ENCODE results near the gene CXCL3. TPM values are rescaled to one million over a fixed set of nuclear protein-coding genes. Genes with fewer than 3 reads are reported as not detected.
A peak's percentile ranks its signal among the peaks of the same experiment; 100 is the strongest.

The CXCL3 gene
- total RNA-seq, 2 donors from 2014 or later: 2.9 TPM

DNA sequence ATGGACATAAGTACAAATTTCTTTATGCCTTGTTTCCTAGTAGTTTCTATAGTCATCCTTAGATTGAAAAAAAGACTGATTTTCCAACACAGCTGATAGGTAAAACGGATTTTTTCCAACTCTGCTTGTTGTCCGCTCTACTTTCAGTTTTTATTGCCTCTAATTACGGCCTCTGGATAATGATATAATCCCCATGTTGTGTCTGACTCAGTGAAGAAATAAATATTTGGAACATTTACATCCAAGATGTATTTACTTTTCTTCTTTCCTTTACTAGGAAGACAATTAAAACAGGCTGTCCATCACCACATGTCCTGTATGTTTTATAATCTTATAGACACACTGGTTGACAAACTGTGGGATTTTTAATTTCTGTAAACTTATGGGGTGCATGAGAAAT is 6.8 kb upstream of the CXCL3 start:
- DNase-seq: no peak
- WGBS, 2 experiments (ENCODE audit: insufficient coverage in 1 of 2, insufficient read length in 1 of 2): 81 to 100% methylated on average over 1 to 3 of the region's 3 CpGs
- H3K36me3 ChIP-seq (ENCODE audit: control insufficient read depth, insufficient read depth, low read length): no peaks in the 10 kb centered on the region
- no peak overlapping the region for H3K9ac ChIP-seq (ENCODE audit: extremely low read depth, low read length, poor library complexity, severe bottlenecking)
- H3K27me3 ChIP-seq (ENCODE audit: control insufficient read depth, insufficient read depth, low read length, poor library complexity, severe bottlenecking): no peaks in the 10 kb centered on the region
- no peak overlapping the region for H3K4me3 ChIP-seq (ENCODE audit: low read length)
- TF ChIP-seq, protein P1, sequence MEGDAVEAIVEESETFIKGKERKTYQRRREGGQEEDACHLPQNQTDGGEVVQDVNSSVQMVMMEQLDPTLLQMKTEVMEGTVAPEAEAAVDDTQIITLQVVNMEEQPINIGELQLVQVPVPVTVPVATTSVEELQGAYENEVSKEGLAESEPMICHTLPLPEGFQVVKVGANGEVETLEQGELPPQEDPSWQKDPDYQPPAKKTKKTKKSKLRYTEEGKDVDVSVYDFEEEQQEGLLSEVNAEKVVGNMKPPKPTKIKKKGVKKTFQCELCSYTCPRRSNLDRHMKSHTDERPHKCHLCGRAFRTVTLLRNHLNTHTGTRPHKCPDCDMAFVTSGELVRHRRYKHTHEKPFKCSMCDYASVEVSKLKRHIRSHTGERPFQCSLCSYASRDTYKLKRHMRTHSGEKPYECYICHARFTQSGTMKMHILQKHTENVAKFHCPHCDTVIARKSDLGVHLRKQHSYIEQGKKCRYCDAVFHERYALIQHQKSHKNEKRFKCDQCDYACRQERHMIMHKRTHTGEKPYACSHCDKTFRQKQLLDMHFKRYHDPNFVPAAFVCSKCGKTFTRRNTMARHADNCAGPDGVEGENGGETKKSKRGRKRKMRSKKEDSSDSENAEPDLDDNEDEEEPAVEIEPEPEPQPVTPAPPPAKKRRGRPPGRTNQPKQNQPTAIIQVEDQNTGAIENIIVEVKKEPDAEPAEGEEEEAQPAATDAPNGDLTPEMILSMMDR (conservative IDR thresholded peaks at IDR 0.05): no peak
- peaks cover 4% of the 10 kb centered on the region for H3K4me1 ChIP-seq (ENCODE audit: control insufficient read depth, insufficient read depth, low read length)
- Mint-ChIP-seq H3K27me3 (ENCODE audit: insufficient read depth) (peaks cover under 1% of the 10 kb centered on the region), H3K36me3 (ENCODE audit: low read depth) (no peaks in the 10 kb centered on the region), H3K4me1 (peaks cover 3% of the 10 kb centered on the region), H3K4me3 (no peak overlapping the region), H3K9me3 (peaks cover 9% of the 10 kb centered on the region), H3K27ac (no peak overlapping the region)
- H3K27ac ChIP-seq (ENCODE audit: low read depth, low read length): no peak overlapping the region
- H3K9me3 ChIP-seq (ENCODE audit: control insufficient read depth, low read length): peaks cover 10% of the 10 kb centered on the region

DNA sequence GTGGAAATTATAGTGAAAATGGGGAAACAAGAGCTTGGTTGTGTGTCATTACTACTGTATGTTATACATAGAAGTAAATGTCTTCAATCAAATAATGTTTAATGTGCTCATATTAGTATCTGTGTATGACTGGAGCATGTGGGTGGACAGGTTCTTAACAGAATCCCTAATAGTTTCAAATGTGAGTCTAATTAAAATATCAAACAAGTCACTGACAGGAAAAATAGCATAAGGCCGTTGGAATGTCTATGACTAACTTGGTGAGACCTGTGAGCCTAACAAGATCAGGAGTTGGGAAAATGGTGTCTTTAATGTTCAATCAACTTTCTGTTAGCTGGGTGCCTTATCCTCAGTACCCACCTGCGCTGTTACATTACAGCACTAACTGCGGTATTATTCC is 6.2 kb upstream of the CXCL3 start:
- H3K9me3 Mint-ChIP-seq: peaks cover 9% of the 10 kb centered on the region
- peaks cover 10% of the 10 kb centered on the region for H3K9me3 ChIP-seq (ENCODE audit: control insufficient read depth, low read length)
- no peak overlapping the region for H3K9ac ChIP-seq (ENCODE audit: extremely low read depth, low read length, poor library complexity, severe bottlenecking)
- no peak overlapping the region for H3K4me3 Mint-ChIP-seq
- H3K27me3 Mint-ChIP-seq (ENCODE audit: insufficient read depth): peaks cover 5% of the 10 kb centered on the region
- no peak overlapping the region for H3K27ac Mint-ChIP-seq
- no peak overlapping the region for H3K4me3 ChIP-seq (ENCODE audit: low read length)
- H3K36me3 ChIP-seq (ENCODE audit: control insufficient read depth, insufficient read depth, low read length): no peaks in the 10 kb centered on the region
- peaks cover 4% of the 10 kb centered on the region for H3K4me1 Mint-ChIP-seq
- DNase-seq: no peak
- WGBS, 2 experiments (ENCODE audit: insufficient coverage in 1 of 2, insufficient read length in 1 of 2): 85 to 90% methylated on average over 3 of the region's 3 CpGs
- peaks cover 5% of the 10 kb centered on the region for H3K27me3 ChIP-seq (ENCODE audit: control insufficient read depth, insufficient read depth, low read length, poor library complexity, severe bottlenecking)
- H3K36me3 Mint-ChIP-seq (ENCODE audit: low read depth): no peaks in the 10 kb centered on the region
- no peak overlapping the region for H3K27ac ChIP-seq (ENCODE audit: low read depth, low read length)
- TF ChIP-seq, protein P1 (conservative IDR thresholded peaks at IDR 0.05): no peak
- H3K4me1 ChIP-seq (ENCODE audit: control insufficient read depth, insufficient read depth, low read length): peaks cover 4% of the 10 kb centered on the region

DNA sequence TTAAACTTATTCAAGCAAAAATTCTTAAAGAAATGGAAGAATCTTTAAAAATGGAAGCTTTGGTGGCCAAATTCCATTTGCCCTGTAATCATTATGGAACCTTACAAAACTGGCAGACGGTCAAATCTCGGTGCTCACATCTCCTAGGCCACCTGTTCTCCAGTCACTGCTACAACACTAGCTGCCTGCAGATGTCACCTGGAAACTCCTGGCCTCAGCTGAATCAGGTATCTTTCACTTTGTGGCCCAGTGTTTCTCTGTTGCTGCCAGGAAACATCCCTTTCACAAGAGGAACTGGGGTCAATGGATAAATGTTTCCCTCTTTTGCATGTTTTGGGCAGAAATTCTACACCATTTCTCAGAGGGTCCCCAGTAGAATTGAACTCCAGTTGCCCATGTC is 4.2 kb upstream of the CXCL3 start:
- 88 to 92% methylated on average over 2 of the region's 2 CpGs for WGBS, 2 experiments (ENCODE audit: insufficient coverage in 1 of 2, insufficient read length in 1 of 2)
- peaks cover 10% of the 10 kb centered on the region for H3K9me3 ChIP-seq (ENCODE audit: control insufficient read depth, low read length)
- no peak overlapping the region for H3K27ac Mint-ChIP-seq
- TF ChIP-seq, protein P1 (conservative IDR thresholded peaks at IDR 0.05): peak; percentile 64
- H3K27ac ChIP-seq (ENCODE audit: low read depth, low read length): no peak overlapping the region
- H3K27me3 Mint-ChIP-seq (ENCODE audit: insufficient read depth): peaks cover 20% of the 10 kb centered on the region
- H3K4me1 ChIP-seq (ENCODE audit: control insufficient read depth, insufficient read depth, low read length): peaks cover 6% of the 10 kb centered on the region
- no peaks in the 10 kb centered on the region for H3K36me3 ChIP-seq (ENCODE audit: control insufficient read depth, insufficient read depth, low read length)
- H3K9me3 Mint-ChIP-seq: peaks cover 9% of the 10 kb centered on the region
- H3K4me1 Mint-ChIP-seq: peaks cover 15% of the 10 kb centered on the region
- H3K36me3 Mint-ChIP-seq (ENCODE audit: low read depth): no peaks in the 10 kb centered on the region
- peak; percentile 61 for DNase-seq
- H3K27me3 ChIP-seq (ENCODE audit: control insufficient read depth, insufficient read depth, low read length, poor library complexity, severe bottlenecking): peaks cover 22% of the 10 kb centered on the region
- no peak overlapping the region for H3K4me3 Mint-ChIP-seq
- no peak overlapping the region for H3K9ac ChIP-seq (ENCODE audit: extremely low read depth, low read length, poor library complexity, severe bottlenecking)
- H3K4me3 ChIP-seq (ENCODE audit: low read length): no peak overlapping the region
